K562 (cell line): ENCODE results near the gene NKX1-2.

ENCODE experiments used
- ATF7 ChIP-seq: fragments of 450-650 bp; IDR thresholded peaks from 2 replicates; pipeline ENCODE4 v1.7.1; 2014; ENCODE audit warnings: mild to moderate bottlenecking, moderate library complexity
- CTCF ChIP-seq, 3 experiments: IDR thresholded peaks in 2 of 3; conservative IDR thresholded peaks in 1 of 3; 2 replicates each; pipeline ENCODE4 v1.5.1; 2011 to 2012; ENCODE audit warnings: low read length in 3 of 3, mild to moderate bottlenecking in 3 of 3, control low read depth in 2 of 3, improper control_type of control experiment in 1 of 3, inconsistent platforms in 1 of 3, low read depth in 1 of 3, mixed read lengths in 1 of 3, moderate library complexity in 1 of 3; ENCODE audit not compliant: insufficient read depth in 2 of 3
- MBD1 ChIP-seq: fragments of 250-450 bp; sonication (Bioruptor Pico); IDR thresholded peaks from 2 replicates; pipeline ENCODE4 v1.8.0; 2022; ENCODE audit warnings: inconsistent platforms
- REST ChIP-seq, 2 experiments: fragments of 450-650 bp; formaldehyde crosslinking in 1 of 2; IDR thresholded peaks; 2 replicates each; pipeline versions ENCODE4 v1.4.0 to v1.6.1; 2014 to 2020; ENCODE audit warnings: mild to moderate bottlenecking in 2 of 2, borderline replicate concordance in 1 of 2, low read depth in 1 of 2
- TFAM ChIP-seq: fragments of 250-450 bp; sonication (Bioruptor Pico); conservative IDR thresholded peaks from 2 replicates; pipeline ENCODE4 v1.5.0; 2021; ENCODE audit warnings: mild to moderate bottlenecking, moderate library complexity

GRCh38 chr10:124497196-124497881 is 47.5 kb upstream of the NKX1-2 start:
- TF ChIP-seq ATF7 (no peak), TFAM (CRISPR knock-in tag) (no peak), CTCF (IDR thresholded peaks at IDR 0.05 in 2 of 3, conservative IDR thresholded peaks at IDR 0.05 in 1 of 3; ENCODE audit: insufficient read depth in 2 of 3, low read depth in 1 of 3, low read length in 3 of 3) (no peak), MBD1 (no peak), REST (IDR thresholded peaks at IDR 0.05; ENCODE audit: borderline replicate concordance) (no peak), REST (CRISPR knock-in tag; IDR thresholded peaks at IDR 0.05; ENCODE audit: low read depth) (no peak)
